KMS-11 (cell line): ENCODE results near the gene CACNA1D.

Experiments used
- H2AFZ ChIP-seq: fragments of 200-600 bp; sonication (generic); 2 replicates; pipeline ENCODE4 v1.6.1; 2016; ENCODE audit warnings: antibody characterized with exemption, mixed run types, low read depth
- H3K27ac ChIP-seq: fragments of 200-600 bp; sonication (generic); 2 replicates; pipeline ENCODE4 v1.6.1; 2016; ENCODE audit warnings: mild to moderate bottlenecking, mixed run types
- H3K27me3 ChIP-seq: fragments of 200-600 bp; sonication (generic); 2 replicates; pipeline ENCODE4 v1.6.1; 2017; ENCODE audit warnings: mild to moderate bottlenecking, low read depth, mixed run types, moderate library complexity; ENCODE audit not compliant: insufficient read depth
- H3K36me3 ChIP-seq: fragments of 200-600 bp; sonication (generic); 2 replicates; pipeline ENCODE4 v1.6.1; 2017; ENCODE audit warnings: mild to moderate bottlenecking, mixed run types; ENCODE audit not compliant: insufficient read depth
- H3K4me1 ChIP-seq: fragments of 200-600 bp; sonication (generic); 2 replicates; pipeline ENCODE4 v1.6.1; 2016; ENCODE audit warnings: mild to moderate bottlenecking, low read depth, mixed run types; ENCODE audit not compliant: poor library complexity, severe bottlenecking
- H3K4me2 ChIP-seq: fragments of 200-600 bp; sonication (generic); 2 replicates; pipeline ENCODE4 v1.7.0; 2016; ENCODE audit warnings: mild to moderate bottlenecking, mixed run types
- H3K4me3 ChIP-seq: fragments of 200-600 bp; sonication (generic); IDR thresholded peaks from 2 replicates; pipeline ENCODE4 v1.6.1; 2017; ENCODE audit warnings: low read depth, low read length, mixed read lengths; ENCODE audit not compliant: insufficient read depth
- H3K79me2 ChIP-seq: fragments of 200-600 bp; sonication (generic); 2 replicates; pipeline ENCODE4 v1.6.1; 2016; ENCODE audit warnings: low read depth, mixed run types; ENCODE audit not compliant: insufficient read depth
- H3K9ac ChIP-seq: fragments of 200-600 bp; sonication (generic); 2 replicates; pipeline ENCODE4 v1.6.1; 2016; ENCODE audit warnings: mild to moderate bottlenecking, mixed run types
- H4K20me1 ChIP-seq: fragments of 200-600 bp; sonication (generic); 2 replicates; pipeline ENCODE4 v1.6.1; 2016; ENCODE audit warnings: mild to moderate bottlenecking, mixed run types; ENCODE audit not compliant: insufficient read depth
- TF ChIP-seq, protein P1 (sequence below): fragments of 200-600 bp; sonication (generic); conservative IDR thresholded peaks from 2 replicates; pipeline ENCODE4 v1.6.1; 2017; ENCODE audit warnings: low read depth, mild to moderate bottlenecking, antibody characterized with exemption, low read length, moderate library complexity, mixed read lengths

The CACNA1D gene

DNA sequence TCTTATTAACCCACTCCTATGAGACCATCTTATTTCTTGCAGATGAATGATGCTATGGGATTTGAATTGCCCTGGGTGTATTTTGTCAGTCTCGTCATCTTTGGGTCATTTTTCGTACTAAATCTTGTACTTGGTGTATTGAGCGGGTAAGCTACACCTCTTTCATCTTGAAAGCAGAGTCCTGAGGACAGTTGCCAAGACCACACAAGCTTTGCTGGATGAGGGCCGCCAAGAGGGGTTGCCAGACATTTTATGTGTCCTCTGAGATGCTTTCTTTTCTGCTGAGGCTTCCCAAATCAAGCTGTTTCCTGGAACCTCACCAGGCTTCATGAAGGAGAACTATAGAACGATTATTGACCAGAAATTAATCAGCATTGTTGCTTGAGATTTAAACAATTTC lies 178.6 kb downstream of the CACNA1D start:
- Histone ChIP-seq H3K79me2 (no peaks in the 10 kb centered on the region), H3K4me2 (no peak overlapping the region), H3K9ac (no peak overlapping the region), H4K20me1 (no peaks in the 10 kb centered on the region), H3K27me3 (no peaks in the 10 kb centered on the region), H3K4me3 (no peak overlapping the region), H2AFZ (no peak overlapping the region), H3K4me1 (no peaks in the 10 kb centered on the region), H3K27ac (no peak overlapping the region), H3K36me3 (no peaks in the 10 kb centered on the region)
- TF ChIP-seq, protein P1, sequence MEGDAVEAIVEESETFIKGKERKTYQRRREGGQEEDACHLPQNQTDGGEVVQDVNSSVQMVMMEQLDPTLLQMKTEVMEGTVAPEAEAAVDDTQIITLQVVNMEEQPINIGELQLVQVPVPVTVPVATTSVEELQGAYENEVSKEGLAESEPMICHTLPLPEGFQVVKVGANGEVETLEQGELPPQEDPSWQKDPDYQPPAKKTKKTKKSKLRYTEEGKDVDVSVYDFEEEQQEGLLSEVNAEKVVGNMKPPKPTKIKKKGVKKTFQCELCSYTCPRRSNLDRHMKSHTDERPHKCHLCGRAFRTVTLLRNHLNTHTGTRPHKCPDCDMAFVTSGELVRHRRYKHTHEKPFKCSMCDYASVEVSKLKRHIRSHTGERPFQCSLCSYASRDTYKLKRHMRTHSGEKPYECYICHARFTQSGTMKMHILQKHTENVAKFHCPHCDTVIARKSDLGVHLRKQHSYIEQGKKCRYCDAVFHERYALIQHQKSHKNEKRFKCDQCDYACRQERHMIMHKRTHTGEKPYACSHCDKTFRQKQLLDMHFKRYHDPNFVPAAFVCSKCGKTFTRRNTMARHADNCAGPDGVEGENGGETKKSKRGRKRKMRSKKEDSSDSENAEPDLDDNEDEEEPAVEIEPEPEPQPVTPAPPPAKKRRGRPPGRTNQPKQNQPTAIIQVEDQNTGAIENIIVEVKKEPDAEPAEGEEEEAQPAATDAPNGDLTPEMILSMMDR: no peak

GRCh38 chr3:53673722-53674350 lies 179.4 kb downstream of the CACNA1D start:
- Histone ChIP-seq H3K27me3 (no peaks in the 10 kb centered on the region), H2AFZ (no peak overlapping the region), H3K79me2 (no peaks in the 10 kb centered on the region), H3K27ac (no peak overlapping the region), H3K4me3 (no peak overlapping the region), H3K36me3 (no peaks in the 10 kb centered on the region), H4K20me1 (no peaks in the 10 kb centered on the region), H3K9ac (no peak overlapping the region), H3K4me2 (no peak overlapping the region), H3K4me1 (no peaks in the 10 kb centered on the region)
- TF ChIP-seq, protein P1: no peak

GRCh38 chr3:53674582-53674981 lies 180.2 kb downstream of the CACNA1D start:
- TF ChIP-seq, protein P1: no peak

DNA sequence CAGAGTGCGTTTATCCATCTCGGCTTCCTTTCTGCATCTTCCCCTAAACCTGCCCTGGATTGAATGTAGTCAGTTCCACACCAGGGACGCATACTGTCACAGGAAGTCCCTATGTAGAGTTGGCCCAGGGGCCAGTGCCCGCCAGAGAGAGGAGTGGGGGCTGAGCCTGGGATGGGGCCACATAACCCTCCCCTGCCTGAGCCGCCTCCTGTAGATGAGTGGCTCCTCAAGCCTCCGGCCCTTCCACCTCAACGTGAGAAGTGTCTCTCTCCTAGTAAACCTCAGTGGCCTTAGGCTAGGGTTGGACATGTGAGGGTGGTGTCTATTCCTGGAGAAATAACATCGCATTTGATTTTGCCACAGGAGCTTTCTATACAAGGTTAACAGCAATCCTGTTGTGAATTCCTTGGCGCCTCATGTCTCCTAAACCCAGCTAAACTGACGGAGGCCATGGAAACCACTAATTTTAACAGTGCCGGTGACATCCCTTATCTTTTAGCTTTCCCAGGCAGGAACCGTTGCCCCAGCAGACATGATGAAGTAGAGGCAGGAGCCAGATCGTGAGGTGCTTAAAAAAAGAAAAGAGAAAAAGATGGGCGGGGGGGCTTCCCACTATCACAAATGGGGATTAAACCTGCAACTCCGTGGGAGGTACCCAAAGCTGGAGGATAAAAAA lies 180.7 kb downstream of the CACNA1D start:
- Histone ChIP-seq H3K36me3 (no peaks in the 10 kb centered on the region), H3K27me3 (no peaks in the 10 kb centered on the region), H3K4me2 (no peak overlapping the region), H3K9ac (no peak overlapping the region), H3K79me2 (no peaks in the 10 kb centered on the region), H3K4me1 (no peaks in the 10 kb centered on the region), H3K27ac (no peak overlapping the region), H2AFZ (no peak overlapping the region), H4K20me1 (no peaks in the 10 kb centered on the region), H3K4me3 (no peak overlapping the region)
- TF ChIP-seq, protein P1: no peak

More at GRCh38 chr3:53674582-53674981, 180.2 kb downstream of the CACNA1D start:
- Histone ChIP-seq H3K9ac (no peak overlapping the region), H3K36me3 (no peaks in the 10 kb centered on the region), H3K27me3 (no peaks in the 10 kb centered on the region), H3K4me1 (no peaks in the 10 kb centered on the region), H3K4me3 (no peak overlapping the region), H4K20me1 (no peaks in the 10 kb centered on the region), H3K27ac (no peak overlapping the region), H2AFZ (no peak overlapping the region), H3K4me2 (no peak overlapping the region), H3K79me2 (no peaks in the 10 kb centered on the region)
